HG02759 (cell line): ENCODE results near the gene AICDA.
"Not testable (repeated sequence)": the region's sequence is repeated elsewhere in the genome, so short reads cannot be mapped to it uniquely, and the experiment has no call there.

ENCODE experiments used
- ATAC-seq: cut with Tn5 transposase; IDR thresholded peaks from one replicate; pipeline ENCODE4 v1.9.1; 2021; ENCODE audit warnings: mild to moderate bottlenecking, moderate library complexity; ENCODE audit not compliant: unreplicated experiment

The AICDA gene

GRCh38 chr12:8613881-8614280 lies 1.2 kb upstream of the AICDA start:
- not testable (repeated sequence) for ATAC-seq

GRCh38 chr12:8609061-8609570 lies 3.5 kb downstream of the AICDA start:
- no peak for ATAC-seq

GRCh38 chr12:8606890-8607289 lies 5.8 kb downstream of the AICDA start:
- ATAC-seq: no peak

GRCh38 chr12:8605057-8605456 lies 7.6 kb downstream of the AICDA start:
- no peak for ATAC-seq

GRCh38 chr12:8603856-8604255 lies 8.8 kb downstream of the AICDA start:
- ATAC-seq: no peak

GRCh38 chr12:8603286-8603685 lies 9.4 kb downstream of the AICDA start:
- ATAC-seq: no peak

GRCh38 chr12:8596561-8596960 lies 16.1 kb downstream of the AICDA start:
- ATAC-seq: no peak

- no peak for ATAC-seq
Observed at GRCh38 chr12:8594072-8594471, 18.6 kb downstream of the AICDA start.

- ATAC-seq: no peak
Observed at GRCh38 chr12:8593246-8593645, 19.4 kb downstream of the AICDA start.

GRCh38 chr12:8590842-8591545 lies 21.7 kb downstream of the AICDA start:
- ATAC-seq: peak; percentile 90

GRCh38 chr12:8589679-8590078 lies 23.0 kb downstream of the AICDA start:
- no peak for ATAC-seq

- not testable (repeated sequence) for ATAC-seq
Observed at GRCh38 chr12:8584478-8584877, 28.2 kb downstream of the AICDA start.

- no peak for ATAC-seq
Observed at GRCh38 chr12:8584004-8584403, 28.7 kb downstream of the AICDA start.

GRCh38 chr12:8581098-8581784 lies 31.4 kb downstream of the AICDA start:
- no peak for ATAC-seq

- ATAC-seq: no peak
Observed at GRCh38 chr12:8577879-8578278, 34.8 kb downstream of the AICDA start.

GRCh38 chr12:8572507-8572906 lies 40.2 kb downstream of the AICDA start:
- no peak for ATAC-seq

- ATAC-seq: no peak
Observed at GRCh38 chr12:8566525-8566924, 46.1 kb downstream of the AICDA start.

GRCh38 chr12:8566052-8566451 lies 46.6 kb downstream of the AICDA start:
- ATAC-seq: not testable (repeated sequence)

GRCh38 chr12:8564656-8565055 lies 48.0 kb downstream of the AICDA start:
- no peak for ATAC-seq

- ATAC-seq: no peak
Observed at GRCh38 chr12:8563356-8563755, 49.3 kb downstream of the AICDA start.

GRCh38 chr12:8562310-8562709 lies 50.3 kb downstream of the AICDA start:
- no peak for ATAC-seq

- no peak for ATAC-seq
Observed at GRCh38 chr12:8561011-8561410, 51.6 kb downstream of the AICDA start.
